Cerebellar cortex (tissue), 1 donor: ENCODE data around the gene CHCHD6.
A peak's percentile ranks its signal among the peaks of the same experiment; 100 is the strongest.

Source experiments
- DNase-seq: peaks from one replicate; pipeline ENCODE4 v3.0.0-alpha.2; 2015; ENCODE audit warnings: low spot score

Gene CHCHD6, protein sequence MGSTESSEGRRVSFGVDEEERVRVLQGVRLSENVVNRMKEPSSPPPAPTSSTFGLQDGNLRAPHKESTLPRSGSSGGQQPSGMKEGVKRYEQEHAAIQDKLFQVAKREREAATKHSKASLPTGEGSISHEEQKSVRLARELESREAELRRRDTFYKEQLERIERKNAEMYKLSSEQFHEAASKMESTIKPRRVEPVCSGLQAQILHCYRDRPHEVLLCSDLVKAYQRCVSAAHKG

DNA sequence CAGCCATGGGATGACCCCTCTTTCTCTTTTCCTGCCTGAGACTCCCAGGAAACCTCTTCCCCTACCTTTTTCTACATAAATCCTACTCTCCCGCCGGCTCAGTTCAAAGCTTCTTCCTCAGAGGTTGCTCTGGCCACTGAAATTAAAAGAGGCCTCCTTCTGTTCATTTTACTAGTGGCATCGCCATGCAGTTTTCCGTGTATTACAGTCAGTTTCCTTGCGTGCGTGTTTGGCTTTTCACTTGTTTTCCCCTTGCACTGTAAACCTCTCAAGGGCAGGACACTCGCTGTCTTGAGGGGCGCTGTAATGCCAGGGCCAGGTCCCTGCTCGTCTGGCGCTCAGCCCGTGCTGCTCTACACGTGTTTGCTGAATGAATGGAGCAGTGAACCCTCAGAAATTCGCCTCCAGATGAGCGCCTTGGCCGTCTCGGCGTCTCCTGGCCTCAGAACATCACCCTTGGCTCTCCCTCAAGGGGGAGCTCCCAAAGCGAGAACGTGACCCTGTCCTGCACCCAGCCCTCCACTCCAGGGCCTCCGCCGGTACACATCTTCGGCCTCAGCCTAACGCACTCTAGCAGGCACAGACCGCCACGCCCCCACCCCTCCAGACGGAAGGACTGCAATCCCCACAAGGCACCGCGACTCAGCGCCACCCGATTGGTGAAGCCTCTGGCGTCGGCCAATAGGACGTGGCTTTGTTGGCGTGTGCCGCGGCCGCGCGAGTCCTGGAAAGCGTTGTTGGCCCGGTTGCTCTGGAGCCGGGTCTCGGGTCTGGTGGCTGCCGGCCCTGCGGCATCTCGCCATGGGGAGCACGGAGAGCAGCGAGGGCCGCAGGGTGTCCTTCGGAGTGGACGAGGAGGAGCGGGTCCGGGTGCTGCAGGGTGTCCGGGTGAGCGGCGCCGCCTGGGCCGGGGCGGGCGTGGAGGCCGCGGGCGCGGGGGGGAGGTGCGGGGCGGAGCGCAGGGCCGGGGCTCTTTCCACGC is at the start of gene CHCHD6:
Gene CHCHD6, plus strand, starts transcription at position 729 of the 982 bp plus-strand sequence. Its CDS starts 73 bp downstream, at position 802.
- peak; percentile 96 for DNase-seq

DNA sequence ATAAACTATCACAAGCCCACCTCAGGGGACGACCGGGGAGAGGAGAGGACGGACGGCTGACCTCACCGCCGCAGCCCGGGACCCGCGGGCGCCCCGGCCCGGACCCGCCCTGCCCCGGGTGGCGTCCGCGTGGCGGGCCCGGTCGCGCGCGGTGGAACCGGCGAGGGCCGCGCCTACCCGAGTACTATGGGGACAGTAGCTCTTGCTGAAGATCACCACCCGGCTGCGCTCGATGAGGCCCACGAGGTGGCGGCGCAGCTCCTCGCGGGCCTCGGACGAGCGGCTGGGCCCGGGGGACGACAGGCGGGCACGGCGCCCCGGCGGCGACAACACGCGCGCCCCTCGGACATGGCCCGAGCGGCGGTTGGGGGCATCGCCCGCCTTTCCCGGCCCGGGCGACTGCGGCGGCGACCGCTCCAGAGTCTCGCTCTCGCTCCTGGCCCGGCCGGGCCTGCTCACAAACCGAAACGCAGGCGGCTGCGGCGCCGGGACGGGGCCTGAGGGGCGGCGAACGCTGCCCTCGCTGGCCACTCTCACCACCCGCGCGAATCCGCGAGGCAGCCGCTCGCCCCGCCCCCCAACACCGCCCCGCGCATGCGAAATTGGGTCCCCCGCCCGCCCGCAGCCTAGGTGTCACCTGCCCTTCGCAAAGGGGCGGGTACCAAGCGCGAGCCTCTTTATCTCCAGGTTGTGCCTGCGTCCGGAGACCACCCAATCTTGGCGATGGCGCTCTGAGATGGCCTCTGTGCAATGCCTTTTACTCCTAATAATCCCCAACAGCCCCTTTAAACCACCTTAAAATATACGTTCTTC is 49.3 kb upstream of the CHCHD6 start, which contains the start of gene TXNRD3:
Gene TXNRD3, minus strand, starts transcription at position 554 of the 813 bp plus-strand sequence.
- DNase-seq: peak; percentile 78

DNA sequence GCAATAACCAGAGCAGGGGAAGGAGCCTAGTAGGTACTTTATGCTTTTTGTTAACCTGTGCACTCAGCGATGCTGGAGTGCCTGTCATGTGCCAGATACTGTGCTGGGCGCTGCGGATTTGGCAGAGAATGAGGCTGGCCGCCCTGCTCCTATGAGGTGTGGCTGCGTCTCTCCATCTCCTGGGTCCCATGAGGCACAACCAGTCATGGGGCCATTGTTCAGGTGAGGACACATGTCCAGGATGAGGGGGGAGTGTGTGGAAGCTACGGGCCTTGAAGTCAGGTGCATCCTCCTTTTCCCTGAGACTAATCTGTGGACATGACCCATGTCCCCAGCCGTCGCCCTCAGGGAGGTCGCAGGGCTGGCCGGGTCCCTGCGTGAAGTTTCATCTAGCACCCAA is 48.2 kb upstream of the CHCHD6 start:
- no peak for DNase-seq

DNA sequence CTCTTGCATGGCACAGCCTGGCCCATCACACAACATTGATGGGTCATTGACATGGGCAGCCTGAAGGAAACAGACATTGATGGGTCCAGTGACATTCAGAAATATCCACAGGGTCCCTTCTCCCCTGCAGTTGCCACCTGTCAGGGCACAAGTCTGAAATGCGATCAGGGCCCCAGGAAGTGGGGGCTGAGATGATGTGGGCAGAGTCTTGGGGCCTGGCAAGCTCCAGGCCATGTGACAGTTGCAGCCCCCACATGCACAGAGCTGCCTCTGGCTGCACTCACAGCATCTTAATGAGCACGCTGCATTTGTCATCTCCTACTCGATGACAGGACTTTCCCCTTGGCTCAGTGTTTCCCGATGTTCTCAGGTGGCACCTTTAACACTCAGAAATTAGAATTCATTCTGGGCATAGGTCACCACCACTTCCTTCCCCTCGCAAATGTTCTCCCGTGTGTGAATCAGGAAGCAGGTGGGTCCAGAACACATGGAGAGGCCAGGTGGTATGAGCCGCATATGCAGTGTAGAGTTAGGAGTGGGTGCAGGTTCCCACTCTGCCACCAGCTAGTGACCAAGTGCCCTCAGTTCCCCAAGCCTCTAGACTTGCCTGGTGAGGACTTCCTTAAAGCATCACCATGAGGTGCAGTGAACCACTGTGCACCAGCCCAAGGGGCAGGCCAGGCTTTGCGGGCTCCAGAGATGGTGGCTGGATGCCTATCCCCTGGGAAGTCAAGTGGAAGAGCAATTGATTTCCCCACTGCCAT is 47.5 kb upstream of the CHCHD6 start:
- no peak for DNase-seq

DNA sequence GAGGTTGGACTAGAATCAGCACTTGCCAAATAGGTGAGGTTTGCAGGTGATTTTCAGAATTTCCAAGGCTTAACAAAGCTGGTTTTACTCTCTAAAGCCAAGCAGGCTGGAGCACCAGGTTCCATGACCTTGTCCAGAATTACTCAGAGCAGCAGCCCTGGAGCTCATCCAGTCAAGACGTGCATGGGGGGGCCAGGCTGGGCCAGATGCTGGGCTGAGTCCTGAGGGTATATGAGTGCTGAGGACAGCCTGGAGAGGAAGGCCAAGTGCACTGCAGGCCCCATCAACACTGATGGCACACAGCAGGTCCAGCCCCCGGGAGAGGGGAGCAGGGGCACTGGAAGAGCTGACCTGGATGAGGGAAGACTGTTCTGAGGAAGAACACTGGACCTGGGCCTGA is 46.1 kb upstream of the CHCHD6 start:
- no peak for DNase-seq

DNA sequence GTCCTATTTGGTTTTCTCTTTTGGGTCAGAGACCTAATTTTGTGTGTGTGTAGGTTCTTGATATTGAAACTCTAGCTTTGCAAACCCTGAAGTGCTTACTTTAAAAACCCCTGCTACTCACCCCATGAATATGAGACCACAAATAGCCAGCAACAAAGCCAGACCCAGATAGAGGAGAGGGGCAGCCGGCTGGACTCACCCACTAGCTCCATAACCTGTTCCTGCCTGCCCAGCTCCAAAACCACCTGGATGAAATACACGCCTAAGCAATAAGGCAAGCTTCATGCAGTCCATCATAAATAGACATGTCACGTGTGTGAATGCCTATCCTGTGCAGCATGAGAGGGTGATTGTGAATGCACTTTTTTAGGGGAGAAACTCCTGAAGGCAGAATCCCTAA is 45.5 kb upstream of the CHCHD6 start:
- DNase-seq: no peak

DNA sequence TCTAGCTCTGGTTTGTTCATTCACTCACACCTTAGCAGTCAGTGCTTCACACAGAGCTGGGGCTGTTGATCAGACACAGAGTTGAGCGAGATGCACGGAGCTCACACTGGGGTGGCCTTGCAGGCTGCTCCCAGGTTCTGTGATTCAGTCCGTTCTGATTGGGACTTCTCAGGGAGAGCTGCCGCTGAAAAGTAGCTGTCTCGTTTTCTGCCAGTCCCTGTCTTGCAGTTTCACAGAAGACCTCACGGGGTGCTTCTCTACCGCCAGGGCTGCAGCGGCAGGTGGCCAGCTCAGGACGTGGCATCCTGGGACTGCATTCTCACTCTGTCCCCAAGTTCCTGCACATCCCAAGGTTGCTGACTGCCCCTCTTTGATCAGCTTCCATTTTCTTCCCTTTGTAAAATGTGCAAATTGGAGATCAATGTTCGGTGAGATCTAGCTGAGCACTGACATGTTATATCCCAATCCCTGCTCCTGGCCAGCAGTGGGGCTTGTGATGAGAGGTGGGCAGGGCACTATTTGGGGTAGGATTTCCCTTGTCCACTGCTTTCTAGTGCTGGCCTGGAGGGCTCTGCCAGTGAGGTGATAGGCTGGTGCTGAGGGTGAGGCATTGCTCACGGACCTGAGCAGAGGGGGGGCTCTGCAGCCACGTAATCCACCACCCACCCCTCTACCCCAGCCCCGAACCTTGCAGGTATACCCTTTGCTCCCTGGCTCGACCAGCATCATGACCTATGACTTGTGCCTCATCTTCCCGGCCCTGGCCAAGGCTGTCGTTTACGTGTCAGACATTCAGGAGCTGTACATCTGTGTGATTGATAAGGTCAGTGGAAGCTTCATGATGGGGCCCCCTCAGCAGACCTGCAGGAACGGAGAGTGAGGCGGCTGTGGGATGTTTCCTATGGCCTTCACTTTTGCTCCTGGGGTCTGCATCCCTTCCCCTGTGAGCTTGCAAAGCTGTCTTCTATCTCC is 43.8 kb upstream of the CHCHD6 start:
- DNase-seq: no peak

DNA sequence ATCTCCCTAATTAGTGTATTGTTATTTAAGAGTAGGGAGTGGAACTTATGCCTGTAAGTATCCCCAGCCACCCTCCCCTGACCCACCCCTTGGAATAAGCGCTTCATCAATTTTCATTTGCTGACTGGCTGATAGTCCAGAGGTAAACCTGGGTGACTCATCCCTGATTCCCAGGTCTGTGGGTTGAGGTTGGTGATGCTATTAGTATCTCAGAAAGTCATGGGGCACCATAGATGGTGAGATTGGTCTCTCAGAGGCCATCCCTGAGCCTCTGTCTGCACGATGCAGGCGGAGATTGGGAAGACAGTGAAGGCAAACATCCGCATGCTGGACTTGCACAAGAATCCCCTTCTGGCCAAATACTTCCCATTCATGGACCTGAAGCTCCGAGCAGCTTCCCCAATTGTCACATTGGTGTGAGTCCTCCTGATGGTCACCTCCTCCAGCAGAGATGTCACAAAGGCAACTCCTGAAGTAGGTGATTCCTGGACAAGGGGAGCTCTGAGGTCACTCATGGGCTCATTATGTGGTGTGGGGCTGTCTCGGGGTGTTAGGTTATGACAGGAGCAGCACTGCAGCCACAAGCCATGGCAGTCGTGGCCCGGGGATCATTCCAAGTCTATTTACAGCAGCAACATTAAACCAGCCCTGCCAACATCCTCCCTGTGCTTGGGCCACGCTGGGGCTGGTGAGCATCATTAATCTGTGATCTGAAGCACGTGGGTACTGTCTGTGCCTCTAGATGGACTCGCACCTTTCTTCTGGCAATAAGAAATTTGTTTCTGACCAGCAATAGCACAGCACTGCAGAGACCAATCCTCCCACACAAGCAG is 42.3 kb upstream of the CHCHD6 start:
- no peak for DNase-seq

DNA sequence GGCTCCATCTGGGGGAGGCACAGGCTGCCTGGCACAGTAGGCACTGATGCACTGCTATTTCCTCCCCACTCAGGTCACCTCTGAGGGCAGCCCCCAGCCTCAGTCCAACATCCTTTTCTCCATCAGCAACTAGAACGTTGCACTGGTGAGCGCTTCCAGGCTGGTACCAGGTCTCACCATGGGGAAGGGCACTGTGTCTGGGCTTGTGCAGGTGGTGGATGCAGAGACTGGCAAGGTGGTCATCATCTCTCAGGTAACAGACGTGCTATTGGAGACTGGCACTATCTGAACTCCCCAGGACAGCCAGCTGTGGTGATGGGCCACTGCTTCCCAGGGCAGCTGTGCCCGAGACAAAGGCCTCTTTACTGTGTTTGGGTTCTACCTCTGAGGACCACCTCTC is 40.8 kb upstream of the CHCHD6 start:
- no peak for DNase-seq

DNA sequence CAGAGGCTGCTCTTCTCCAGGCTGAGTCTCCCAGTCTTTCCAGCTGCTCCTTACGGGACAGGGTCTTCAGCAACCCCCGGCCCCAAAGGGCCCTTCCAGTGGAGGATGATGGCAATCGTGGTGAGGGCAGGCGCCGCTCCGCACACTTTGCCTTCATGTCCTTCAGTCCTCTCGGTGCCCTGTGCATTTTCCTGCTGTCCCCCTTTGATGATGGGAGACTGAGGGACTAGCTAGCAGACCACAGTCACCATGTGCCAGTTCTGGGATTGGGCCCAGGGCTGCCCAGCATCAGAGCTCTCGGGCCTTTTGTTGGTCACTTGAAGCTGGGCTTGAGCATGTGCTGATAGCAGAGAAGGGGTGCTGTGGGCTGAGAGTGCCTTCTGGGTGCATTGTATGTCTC is 40.3 kb upstream of the CHCHD6 start:
- no peak for DNase-seq

DNA sequence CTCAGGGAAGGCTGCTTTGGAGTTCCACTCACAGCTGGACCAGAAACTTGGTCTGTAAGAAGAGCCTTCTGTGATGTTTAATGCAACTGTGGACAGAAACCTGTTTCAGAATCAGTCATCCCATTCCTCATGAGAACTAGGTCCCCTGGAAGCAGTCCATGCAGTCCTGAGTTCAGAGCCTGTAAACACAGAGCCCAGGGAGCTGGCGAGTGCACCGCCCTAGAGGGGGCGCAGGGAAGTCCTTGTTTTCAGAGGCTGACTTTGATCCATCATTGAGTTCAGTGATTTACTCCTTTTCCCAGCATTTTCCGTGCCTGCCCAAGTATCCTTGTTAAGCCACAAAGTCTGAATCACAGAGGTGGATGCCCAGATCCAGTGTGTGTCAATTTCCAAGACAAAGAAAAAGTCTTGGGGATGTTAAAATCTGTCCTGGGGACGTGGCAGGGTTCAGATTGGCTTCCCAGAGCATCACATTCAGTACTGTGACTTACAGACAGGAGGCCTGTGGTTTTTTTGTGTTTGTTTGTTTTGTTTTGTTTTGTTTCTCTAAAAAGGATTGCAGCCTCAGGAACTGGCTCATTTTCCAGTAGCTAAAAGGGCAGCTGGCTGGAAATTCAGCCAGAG is 39.3 kb upstream of the CHCHD6 start:
- DNase-seq: no peak

DNA sequence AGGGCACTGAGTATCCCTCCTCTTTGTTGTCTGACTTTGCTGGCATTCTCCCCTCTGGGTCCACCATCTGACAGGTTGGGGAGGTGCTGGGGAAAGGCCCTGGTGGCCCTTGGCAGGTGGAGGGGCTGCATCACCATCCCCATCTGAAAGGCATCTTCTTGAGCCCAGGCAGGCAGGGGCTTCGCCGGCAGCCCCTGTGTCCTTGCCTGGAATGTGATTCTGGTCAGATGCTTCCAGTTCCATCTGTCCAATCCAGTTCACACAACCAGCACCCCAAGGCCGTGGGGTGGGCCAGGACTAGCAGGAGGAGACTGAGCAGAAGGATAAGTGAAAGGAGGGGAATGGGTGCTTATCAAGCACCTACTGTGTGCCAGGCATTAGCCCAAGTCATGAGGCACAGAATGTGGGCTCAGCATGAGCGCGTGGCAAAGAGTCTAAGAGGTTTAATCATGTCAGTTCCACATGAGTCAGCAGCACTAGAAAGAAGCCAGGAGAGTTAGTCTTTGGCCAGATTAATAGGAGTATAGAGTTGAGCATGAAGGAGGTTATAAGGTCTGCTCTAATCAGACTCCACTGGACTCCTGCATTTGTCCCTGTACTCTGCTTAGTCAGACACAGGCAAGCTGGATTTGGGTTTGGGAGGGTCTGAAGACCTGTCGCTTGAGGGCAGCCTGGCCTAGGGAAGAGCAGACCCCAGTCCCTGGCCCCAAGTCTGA is 38.7 kb upstream of the CHCHD6 start:
- no peak for DNase-seq

DNA sequence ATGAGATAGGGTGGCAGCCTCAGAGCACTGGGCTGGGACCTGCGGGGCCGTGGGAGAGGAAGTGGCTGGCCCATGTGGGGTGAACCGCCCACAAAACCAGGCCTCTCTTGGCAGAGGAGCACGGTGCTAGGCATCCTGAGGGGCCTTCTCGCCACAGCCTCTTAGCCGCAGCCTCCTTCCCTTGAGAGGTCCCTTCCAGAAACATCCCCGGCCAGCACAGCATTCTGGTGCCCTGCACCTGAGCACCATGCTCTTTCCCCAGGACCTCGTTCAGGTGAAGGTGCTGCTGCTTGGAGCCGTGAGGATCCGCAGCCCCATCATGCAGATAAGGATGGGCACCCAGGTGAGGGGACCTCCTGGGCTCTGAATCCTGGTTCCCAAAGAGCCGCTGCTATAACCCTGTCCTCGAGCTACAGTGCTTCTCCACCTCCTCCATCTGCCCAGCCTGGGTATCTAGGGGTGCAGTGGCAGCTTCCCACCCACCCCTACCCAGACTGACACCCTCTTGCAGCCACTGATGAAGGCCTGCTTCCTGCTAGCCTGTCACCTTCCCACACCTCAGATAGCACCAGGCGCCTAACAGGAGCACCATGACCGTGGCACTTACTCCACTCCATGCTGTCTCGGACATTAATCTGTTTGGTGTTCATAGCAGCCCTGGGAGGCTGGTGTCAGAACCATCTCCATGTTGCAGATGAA is 37.9 kb upstream of the CHCHD6 start:
- DNase-seq: no peak

DNA sequence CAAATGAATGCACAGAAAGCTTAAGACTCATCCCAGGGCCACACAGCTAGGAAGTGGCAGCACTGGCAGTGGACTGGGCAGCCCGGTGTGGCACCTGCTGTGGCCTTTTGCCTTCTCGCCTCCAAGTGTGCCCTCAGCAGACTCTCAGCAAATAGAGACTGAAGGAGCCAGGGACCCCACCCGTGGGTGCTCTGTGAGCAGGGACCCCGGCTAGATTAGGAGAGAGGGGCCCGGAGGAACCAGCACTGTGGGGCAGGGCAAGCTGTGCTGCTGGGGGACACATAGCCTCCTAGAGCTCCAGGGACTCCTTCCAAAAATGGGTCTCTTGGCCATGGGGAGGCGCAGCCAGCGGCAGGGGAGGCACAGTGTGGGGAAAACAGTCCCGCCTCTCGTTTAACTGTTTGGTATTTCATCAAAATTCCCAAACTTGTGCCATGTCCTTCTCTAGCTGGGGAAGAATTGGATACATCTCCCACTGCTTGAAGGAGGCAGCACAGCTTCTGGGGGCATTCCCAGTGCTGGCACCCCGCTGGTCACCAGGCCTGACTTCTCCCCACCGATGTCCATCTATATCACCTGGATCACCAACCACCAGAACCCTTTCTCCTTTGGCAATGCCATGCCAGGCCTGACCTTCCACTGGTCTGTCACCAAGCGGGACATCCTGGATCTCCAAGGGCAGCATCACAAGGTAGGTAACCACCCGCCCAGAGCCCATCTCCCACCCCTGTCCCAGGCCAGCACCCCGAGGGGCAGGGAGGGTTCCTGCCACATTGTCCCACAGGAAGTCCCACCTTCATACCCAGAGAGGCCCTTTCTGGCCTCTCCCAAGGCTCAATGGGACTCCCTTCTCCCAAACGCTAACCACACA is 37.1 kb upstream of the CHCHD6 start:
- DNase-seq: no peak

DNA sequence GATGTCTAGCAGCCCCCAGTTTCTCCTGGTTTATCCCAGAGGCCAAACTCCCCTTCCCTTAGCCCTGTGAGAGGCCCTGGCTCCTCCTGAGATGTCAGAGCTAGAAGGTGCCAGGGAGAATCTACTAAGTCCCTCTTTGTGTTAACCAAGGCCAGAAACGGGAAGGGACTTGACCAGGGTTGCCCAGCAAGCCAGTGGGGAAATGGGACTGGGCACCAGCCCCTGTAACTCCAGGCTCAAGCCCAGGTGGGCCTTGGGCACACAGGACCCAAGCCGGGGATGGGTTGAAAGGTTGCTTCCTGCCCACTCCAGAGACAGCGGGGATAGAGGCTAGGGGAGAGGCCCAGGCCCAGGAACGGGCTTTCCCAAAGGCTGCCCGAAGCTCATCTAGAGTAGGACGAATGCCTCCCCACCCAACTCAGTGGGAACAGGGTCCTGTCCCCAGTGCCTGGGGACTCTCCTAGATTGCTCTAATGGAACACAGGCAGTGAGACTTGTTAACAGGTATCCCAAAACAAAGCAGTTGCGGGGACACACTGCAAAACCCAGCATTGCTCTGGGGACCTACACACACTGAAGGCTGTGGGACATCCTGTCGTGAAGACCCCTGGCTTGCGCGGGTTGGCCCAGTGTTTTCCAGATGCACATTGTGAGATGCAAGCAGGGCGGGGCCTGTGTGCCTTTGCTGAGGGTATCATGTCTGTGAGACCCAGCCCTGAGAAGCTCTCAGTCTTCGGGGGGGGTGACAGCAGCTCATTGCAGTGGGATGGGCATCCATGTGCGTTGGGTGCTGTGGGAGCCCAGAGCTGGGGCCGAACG is 36.2 kb upstream of the CHCHD6 start:
- DNase-seq: no peak
